Keratinocyte (primary cell): ENCODE results near the gene INSR.

Experiments
- EZH2 ChIP-seq: IDR thresholded peaks from one replicate; pipeline ENCODE4 v1.6.1; 2012; ENCODE audit warnings: inconsistent platforms, mild to moderate bottlenecking, low read length, moderate library complexity
- TF ChIP-seq, protein P1 (sequence below), 3 experiments: IDR thresholded peaks in 1 of 3; conservative IDR thresholded peaks in 1 of 3; optimal IDR thresholded peaks in 1 of 3; 2 replicates in 2 of 3; 3 replicates in 1 of 3; pipeline versions ENCODE3 to v1.5.1; 2011; ENCODE audit warnings: low read length in 3 of 3, mild to moderate bottlenecking in 3 of 3, moderate library complexity in 2 of 3, control low read depth in 1 of 3, inconsistent platforms in 1 of 3; ENCODE audit not compliant: insufficient read depth in 2 of 3; ENCODE audit errors: extremely low read depth in 1 of 3

DNA sequence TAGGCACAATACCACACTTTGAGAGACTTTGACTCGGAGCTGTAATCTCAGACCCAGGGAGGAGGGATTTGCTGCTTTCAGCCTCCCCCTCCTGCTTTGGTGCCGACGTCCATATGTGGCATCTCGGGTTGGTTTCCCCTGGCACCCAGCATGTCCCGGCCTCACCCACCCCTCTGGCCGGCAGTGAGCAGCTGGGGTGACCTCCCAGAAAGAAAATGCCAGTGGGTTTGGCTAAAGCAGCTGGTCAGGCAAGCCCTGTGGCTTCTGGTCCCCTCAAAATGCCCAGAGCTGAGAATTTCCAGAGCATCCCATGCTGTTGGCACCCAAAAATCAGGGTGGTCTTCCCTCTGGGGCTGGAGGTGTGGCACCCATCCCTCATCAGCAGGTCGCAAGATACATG lies 34.1 kb downstream of the INSR start:
- TF ChIP-seq EZH2 = no peak
- TF ChIP-seq, protein P1, sequence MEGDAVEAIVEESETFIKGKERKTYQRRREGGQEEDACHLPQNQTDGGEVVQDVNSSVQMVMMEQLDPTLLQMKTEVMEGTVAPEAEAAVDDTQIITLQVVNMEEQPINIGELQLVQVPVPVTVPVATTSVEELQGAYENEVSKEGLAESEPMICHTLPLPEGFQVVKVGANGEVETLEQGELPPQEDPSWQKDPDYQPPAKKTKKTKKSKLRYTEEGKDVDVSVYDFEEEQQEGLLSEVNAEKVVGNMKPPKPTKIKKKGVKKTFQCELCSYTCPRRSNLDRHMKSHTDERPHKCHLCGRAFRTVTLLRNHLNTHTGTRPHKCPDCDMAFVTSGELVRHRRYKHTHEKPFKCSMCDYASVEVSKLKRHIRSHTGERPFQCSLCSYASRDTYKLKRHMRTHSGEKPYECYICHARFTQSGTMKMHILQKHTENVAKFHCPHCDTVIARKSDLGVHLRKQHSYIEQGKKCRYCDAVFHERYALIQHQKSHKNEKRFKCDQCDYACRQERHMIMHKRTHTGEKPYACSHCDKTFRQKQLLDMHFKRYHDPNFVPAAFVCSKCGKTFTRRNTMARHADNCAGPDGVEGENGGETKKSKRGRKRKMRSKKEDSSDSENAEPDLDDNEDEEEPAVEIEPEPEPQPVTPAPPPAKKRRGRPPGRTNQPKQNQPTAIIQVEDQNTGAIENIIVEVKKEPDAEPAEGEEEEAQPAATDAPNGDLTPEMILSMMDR (optimal IDR thresholded peaks at IDR 0.05 in 1 of 3, IDR thresholded peaks at IDR 0.05 in 1 of 3, conservative IDR thresholded peaks at IDR 0.05 in 1 of 3; ENCODE audit: extremely low read depth in 1 of 3, insufficient read depth in 2 of 3, low read length in 3 of 3) = no peak
